ENCODE results near the gene FSD1.
"Not testable (repeated sequence)": the region's sequence is repeated elsewhere in the genome, so short reads cannot be mapped to it uniquely, and the experiment has no call there.

Gene FSD1

GRCh38 chr19:4320419-4320818 lies 16.0 kb downstream of the FSD1 start:
- DNase-seq = no peak

- DNase-seq = no peak
Observed at GRCh38 chr19:4322942-4323665, 18.7 kb downstream of the FSD1 start.

- DNase-seq = no peak
Observed at GRCh38 chr19:4323692-4324091, 19.3 kb downstream of the FSD1 start.

- DNase-seq = no peak
Observed at GRCh38 chr19:4324228-4324627, 19.8 kb downstream of the FSD1 start.

GRCh38 chr19:4326215-4326836 lies 21.9 kb downstream of the FSD1 start:
- DNase-seq = no peak

GRCh38 chr19:4326837-4327251 lies 22.4 kb downstream of the FSD1 start:
- no peak for DNase-seq

- DNase-seq = no peak
Observed at GRCh38 chr19:4327252-4327876, 23.0 kb downstream of the FSD1 start.

GRCh38 chr19:4327877-4328242 lies 23.5 kb downstream of the FSD1 start:
- DNase-seq = no peak

- DNase-seq = peak; percentile 62
Observed at GRCh38 chr19:4328243-4328990, 24.0 kb downstream of the FSD1 start.

- not testable (repeated sequence) for DNase-seq
Observed at GRCh38 chr19:4328991-4329681, 24.7 kb downstream of the FSD1 start.

- DNase-seq = no peak
Observed at GRCh38 chr19:4329858-4330257, 25.5 kb downstream of the FSD1 start.

GRCh38 chr19:4334929-4335570 lies 30.7 kb downstream of the FSD1 start:
- DNase-seq = no peak

- DNase-seq = peak; percentile 23
Observed at GRCh38 chr19:4337906-4338440, 33.6 kb downstream of the FSD1 start.

- peak; percentile 54 for DNase-seq
Observed at GRCh38 chr19:4338441-4339355, 34.3 kb downstream of the FSD1 start, which contains the start of gene STAP2. STAP2 (minus strand) TSS chr19:4338827; CDS start chr19:4338753, 74 bp downstream.

- no peak for DNase-seq
Observed at GRCh38 chr19:4342314-4342614, 37.9 kb downstream of the FSD1 start.

- DNase-seq = peak; percentile 100
Observed at GRCh38 chr19:4342615-4343369, 38.4 kb downstream of the FSD1 start.

- peak; percentile 70 for DNase-seq
Observed at GRCh38 chr19:4343370-4344307, 39.2 kb downstream of the FSD1 start, which contains the start of gene MPND. MPND (plus strand) TSS chr19:4343562; CDS start chr19:4343594, 32 bp downstream.

GRCh38 chr19:4345342-4346019 lies 41.1 kb downstream of the FSD1 start:
- no peak for DNase-seq

Data from kidney glomerular epithelial cell (primary cell).